HG02973 (cell line): ENCODE measurements around the gene INPP5A.

Experiments
- ATAC-seq: cut with Tn5 transposase; IDR thresholded peaks from one replicate; pipeline ENCODE4 v1.9.1; 2021; ENCODE audit warnings: moderate library complexity; ENCODE audit not compliant: unreplicated experiment

The INPP5A gene

DNA sequence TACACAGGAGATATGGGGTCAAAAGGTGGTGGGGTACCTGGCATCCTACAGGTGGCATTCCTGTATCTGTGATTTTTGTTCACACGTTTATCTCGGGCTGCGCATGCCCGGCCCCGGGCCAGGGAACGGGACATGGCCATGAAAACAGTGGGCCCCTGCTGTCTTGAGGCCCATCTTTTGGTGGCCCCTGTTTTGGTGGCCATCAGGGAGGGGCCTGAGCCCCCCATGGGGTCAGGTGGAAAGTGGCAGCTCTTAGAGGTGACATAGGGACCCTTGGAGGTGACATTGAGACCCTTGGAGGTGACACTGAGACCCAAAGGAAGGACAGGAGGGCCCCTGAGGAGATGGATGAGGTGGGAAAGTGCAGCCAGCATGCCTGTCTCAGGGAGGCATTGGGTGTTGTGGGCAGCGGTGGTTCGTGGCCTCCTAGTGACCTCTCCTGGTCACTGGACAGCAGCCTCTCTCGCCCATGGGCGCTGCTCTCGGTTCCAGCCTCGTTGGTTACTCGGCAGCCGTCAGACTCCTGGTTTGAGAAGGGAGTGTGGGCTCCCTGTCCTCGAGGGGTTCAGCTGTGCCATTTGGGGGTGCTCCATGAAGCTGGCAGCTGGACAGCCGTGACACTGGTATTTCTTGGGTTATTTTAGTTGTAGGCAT, 39.9 kb downstream of the INPP5A start:
- no peak for ATAC-seq

GRCh38 chr10:132578287-132578951, 40.8 kb downstream of the INPP5A start:
- no peak for ATAC-seq

DNA sequence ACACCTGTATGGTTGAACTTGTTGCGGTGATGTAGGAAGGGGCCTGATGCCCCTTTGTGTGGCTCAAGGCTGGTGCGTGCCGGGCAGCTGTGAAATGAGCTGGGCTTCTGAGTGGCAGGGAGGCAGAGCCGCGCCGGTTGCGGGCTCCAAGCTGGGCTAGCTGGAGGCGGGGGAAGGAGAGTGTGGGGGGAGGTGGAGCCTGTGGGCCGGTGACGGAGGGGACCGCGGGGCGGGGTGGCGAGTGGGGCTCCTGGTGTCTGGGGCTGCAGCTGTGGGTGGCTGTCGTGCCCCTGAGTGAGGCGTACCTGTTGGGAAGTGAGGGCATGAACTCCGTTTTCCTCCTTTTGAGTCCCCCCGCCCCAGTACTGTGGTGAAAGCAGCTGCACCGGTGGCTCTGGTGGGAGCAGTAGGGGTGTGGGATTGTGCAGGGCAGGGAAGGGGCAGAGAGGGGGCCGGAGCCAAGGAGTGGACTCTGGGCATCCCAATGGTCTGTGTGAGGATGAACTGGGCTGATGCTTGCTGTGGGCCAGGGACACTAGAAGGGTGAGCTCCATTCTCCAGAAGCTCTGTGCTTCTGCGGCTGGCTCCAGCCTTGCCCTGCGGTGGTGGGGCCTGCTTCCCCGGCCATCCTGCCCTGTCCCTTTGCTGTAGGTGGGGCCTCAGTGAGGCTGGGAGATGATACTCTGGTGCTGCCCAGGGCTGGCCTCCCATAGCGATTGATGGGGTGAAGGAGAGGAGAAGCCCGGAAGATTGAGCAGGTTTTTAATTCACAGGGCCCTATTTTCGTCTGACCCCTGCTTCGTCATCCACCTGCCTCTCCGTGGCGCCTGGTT, 41.7 kb downstream of the INPP5A start:
- ATAC-seq = no peak

GRCh38 chr10:132580143-132580542, 42.6 kb downstream of the INPP5A start:
- ATAC-seq = no peak

DNA sequence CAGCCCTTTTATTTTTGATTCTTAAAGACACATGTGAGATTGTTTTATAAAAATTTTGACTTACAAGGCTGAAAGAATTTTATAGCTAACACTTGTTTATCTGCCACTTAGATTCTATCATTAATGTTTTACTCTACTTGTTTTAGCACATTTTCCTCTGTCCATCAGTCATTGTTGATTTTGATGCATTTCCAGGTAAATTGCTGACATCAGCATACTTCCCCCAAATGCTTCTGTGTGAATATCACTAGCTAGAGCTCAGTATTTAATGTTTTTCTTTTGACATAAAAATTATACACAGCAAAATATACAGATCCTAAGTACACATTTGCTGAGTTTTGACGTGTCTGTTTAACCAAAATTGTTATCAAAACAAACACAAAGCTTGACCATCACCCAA, 43.0 kb downstream of the INPP5A start:
- no peak for ATAC-seq

DNA sequence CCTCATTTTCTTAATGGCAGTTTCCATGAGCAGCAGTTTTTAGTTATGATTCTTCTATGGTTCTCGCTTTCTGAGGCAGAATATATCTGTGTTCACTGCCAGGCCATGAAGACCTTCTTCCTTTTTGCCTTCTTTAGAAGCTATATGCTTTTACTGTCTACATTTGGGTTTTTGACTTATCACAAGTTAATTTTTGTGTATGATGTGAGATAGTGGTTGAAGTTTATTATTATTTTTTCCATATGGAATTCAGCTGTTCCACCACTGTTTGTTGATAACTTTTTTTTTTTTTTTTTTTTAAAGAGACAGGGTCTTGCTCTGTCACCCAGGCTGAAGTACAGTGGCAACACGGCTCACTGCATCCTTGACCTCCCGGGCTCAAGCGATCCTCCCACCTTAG, 44.5 kb downstream of the INPP5A start:
- no peak for ATAC-seq

DNA sequence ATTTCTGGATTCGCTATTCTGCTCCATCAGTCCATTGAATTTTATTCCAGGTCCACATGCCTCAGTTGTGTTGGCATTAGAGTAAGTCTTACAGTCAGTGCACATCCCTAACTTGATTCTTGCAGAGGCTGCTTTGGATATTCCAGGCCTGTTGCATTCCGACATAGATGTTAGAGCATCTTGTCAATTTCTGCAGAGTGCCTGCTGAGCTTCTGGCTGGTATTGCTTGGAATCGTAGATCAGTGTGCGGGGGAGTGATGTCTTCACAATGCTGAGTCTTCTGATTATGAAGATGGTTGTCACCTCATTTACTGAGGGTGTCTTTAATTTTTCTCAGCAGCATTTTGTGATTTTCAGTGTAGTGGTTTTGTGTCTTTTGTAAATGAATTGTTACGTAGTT, 45.2 kb downstream of the INPP5A start:
- no peak for ATAC-seq

- no peak for ATAC-seq
These were observed 45.9 kb downstream of the INPP5A start for GRCh38 chr10:132583456-132583855.

DNA sequence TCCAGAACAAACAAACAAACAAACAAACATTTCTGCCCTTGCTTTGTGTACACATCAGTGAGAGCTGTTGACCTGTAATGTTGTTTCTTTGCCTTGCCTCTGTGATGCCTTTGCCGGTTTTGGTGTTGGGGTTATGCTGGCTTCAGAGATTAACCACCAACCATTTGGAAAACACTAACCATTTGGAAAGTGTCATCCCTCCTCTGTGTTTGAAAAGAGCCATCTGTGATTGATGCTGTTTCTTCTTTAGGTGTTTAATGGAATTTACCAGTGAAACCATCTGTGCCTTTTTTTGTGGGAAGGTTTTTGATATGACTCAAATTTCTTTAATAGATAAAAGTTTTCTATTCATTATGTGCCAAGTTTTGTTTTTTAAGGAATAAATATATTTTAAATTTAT, 46.5 kb downstream of the INPP5A start:
- ATAC-seq = no peak

DNA sequence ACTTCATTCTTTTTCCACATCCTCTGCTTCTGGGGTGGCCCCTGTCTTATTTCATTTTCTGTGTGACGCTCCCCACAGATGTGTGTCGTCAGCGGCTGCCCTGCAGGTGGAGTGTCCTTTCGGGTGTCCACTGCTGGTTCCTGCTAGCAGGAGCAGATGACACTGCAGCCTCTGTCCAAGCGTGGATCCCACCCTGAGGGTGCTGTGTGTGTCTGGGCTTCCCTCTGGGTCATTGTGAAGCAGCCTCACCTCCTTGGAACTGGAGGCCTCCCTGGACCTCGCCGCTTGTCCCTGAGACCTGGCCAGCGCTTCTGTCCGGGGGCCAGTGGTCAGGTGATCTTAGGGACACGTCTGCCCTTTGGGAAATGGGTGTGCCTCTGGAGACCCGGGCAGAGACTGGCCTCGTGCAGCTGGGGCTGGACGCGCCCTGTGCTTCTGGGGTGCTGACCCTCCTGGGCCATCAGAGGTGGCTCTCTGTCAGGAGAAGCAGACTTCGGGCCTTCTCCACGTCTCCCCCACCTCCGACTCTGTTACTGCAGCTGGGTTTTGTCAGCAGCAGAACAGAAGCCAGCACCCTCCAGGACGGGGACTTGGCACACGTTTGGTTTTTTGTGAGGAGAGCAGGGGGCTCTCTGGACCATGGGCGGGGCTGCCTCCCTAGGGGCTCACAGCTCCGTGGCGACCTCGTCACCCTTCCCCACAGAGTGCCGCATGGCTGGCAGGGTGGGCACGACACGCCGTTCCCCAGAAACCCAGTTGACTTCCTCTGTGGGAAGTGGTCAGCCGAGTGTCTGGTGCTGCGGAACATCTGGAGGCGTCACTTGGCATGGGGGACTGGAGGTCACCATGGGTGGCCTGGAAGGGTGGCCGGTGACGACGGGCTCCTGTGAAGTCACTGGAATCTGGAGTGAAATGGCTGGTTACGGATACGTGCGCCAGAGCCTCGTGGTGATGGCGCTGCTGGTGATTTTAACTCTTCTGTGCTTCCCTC, 48.4 kb downstream of the INPP5A start:
- no peak for ATAC-seq

GRCh38 chr10:132586739-132587138, 49.2 kb downstream of the INPP5A start:
- no peak for ATAC-seq

- no peak for ATAC-seq
These were observed 49.6 kb downstream of the INPP5A start for GRCh38 chr10:132587175-132587574.

GRCh38 chr10:132588301-132589013, 50.9 kb downstream of the INPP5A start:
- no peak for ATAC-seq

DNA sequence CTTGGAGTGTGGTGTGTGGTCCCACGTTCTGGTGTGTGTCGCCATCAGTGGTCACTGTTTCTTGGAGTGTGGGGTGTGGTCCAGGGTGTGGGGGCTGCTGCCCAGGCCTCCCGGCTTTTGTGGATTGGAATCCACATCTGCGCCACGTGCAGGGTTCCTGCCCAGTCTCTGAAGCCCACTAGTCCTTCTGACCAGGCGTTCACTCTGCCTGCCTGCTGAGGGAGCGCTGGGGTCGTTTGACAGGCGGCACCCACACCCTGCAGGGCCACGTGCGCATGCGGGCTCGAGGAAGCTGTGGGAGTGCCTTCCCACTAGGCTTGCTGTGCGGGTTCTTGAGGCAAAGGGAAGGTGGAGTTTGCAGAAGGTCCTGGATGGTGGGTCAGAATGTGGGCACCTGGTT, 51.4 kb downstream of the INPP5A start:
- no peak for ATAC-seq

GRCh38 chr10:132589681-132590080, 52.1 kb downstream of the INPP5A start:
- no peak for ATAC-seq

- no peak for ATAC-seq
These were observed 52.6 kb downstream of the INPP5A start for GRCh38 chr10:132590094-132590751.

- ATAC-seq = no peak
These were observed 53.1 kb downstream of the INPP5A start for GRCh38 chr10:132590752-132591121.

GRCh38 chr10:132591166-132591971, 53.8 kb downstream of the INPP5A start:
- no peak for ATAC-seq
